Left forelimb (tissue), 1 donor: Measurements from ENCODE around the gene CELA2A.
A peak's percentile ranks its signal among the peaks of the same experiment; 100 is the strongest.
"Not testable (repeated sequence)": the region's sequence is repeated elsewhere in the genome, so short reads cannot be mapped to it uniquely, and the experiment has no call there.

Experiments
- DNase-seq: peaks from one replicate; pipeline ENCODE4 v3.0.0-alpha.2; 2018; ENCODE audit warnings: low spot score

The CELA2A gene

GRCh38 chr1:15425521-15425920, 31.0 kb upstream of the CELA2A start:
- DNase-seq, result no peak

GRCh38 chr1:15425958-15426357, 30.6 kb upstream of the CELA2A start:
- DNase-seq, result no peak

GRCh38 chr1:15426492-15427279, 29.8 kb upstream of the CELA2A start:
- no peak for DNase-seq

DNA sequence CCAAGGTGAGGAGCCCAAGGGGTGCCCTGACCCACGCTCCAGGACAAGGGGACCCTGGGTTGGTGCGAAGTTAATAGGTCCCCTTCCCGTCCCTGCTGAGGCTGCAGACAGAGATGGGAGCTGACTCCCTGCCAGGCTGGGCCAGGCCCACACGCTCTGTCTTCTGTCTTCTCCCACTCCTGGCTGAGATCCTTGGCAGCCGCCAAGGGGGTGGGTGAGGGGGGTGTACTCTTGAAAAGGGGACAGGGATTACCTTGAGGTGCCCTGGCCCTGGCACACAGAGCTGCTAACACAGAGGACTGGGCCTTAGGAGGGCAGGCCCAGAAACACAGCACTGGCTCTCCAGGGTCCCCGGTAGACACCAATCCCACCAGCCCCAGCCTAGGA, 29.3 kb upstream of the CELA2A start:
- no peak for DNase-seq

GRCh38 chr1:15428252-15428651, 28.3 kb upstream of the CELA2A start:
- DNase-seq, result not testable (repeated sequence)

GRCh38 chr1:15428815-15429435, 27.6 kb upstream of the CELA2A start:
- no peak for DNase-seq

GRCh38 chr1:15429701-15430149, 26.8 kb upstream of the CELA2A start:
- DNase-seq, result no peak

DNA sequence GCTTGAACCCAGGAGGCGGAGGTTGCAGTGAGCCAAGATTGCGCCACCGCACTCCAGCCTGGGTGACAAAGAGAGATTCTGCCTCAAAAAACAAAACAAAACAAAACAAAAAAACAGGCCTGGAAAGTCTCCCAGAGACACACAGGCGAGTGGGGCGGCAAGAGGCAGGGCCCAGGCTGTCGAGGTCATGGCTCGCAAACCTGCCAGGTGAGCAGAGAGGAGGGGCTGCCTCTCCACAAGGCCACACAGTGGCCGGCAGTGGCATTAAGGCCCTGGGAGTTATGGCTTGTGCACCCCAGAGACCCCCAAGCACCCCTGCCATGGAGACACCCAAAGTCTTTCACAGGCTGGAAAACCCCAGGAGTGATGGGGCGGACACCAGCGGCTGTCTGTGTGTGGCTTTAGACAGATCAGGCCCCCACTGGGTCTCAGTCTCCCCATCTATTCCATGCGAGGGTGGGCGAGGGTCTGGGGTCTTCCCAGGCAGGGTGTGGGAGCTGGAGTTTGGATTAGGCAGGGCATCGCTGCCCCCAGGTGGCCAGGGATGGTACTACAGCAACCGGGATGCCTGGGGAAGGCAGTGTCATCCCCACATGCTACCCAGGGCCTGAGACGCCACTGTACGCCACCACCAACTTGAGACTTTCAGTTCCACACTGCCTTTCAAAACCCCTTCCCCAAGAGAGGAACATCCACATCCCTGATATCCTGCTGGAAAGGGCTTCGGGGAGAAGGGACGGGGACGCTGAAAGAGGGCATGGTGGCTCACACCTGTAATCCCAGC, 25.6 kb upstream of the CELA2A start:
- DNase-seq, result peak; percentile 85

DNA sequence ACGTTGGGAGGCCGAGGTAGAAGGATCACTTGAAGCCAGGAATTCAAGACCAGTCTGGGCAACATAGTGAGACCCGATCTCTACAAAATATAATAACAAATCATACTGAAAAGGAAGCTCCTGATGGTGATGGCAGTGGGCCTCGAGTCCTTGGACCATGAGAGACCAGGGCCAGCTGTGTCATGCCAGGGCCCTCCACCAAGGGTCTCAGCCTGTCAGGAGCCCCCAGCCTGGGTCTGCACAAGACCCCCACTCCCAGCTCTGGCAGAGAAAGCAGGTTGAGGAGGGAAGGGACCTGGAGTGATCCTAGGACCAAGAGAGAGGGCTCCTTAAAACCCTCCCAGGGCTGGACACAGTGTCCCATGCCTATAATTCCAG, 25.0 kb upstream of the CELA2A start:
- no peak for DNase-seq

- DNase-seq, result no peak
Measured at GRCh38 chr1:15432324-15432723, 24.2 kb upstream of the CELA2A start.

DNA sequence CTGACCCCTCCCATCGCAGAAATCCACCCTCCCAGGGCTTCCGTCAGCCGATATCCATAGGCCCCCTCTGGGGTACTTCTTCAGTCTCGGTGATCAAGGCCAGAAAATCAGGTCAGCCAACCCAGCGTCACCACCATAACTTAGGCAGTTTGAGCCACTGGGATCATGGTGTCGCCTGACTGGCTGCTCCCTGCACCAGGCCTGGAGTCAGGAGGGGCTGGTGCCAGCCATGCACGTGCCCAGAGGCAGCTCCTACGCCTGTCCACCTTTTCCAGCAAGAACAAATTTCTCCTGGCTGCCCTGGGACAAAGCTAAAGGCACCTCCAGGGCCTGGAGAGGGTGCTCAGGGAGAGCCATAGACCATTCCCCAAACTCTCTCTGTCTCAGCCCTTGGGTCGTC, 23.1 kb upstream of the CELA2A start:
- DNase-seq, result no peak

DNA sequence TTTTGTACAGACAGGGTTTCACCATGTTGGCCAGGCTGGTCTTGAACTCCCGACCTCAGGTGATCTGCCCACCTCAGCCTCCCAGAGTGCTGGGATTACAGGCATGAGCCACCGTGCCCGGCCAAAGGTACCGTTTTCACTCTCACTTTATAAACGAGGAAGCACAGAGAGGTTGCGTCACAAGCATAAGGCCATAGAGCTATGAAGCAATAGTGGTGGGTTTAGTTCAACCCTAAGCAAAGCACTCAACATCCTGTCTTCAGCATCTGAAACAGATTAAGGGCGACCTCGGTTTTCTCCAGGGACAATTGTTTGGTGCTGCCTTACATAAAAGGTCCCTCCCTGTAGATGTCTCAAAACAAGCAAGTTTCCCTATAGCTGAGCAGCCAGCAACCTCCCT, 21.8 kb upstream of the CELA2A start:
- not testable (repeated sequence) for DNase-seq

- no peak for DNase-seq
Measured at GRCh38 chr1:15435239-15436077, 21.1 kb upstream of the CELA2A start.

DNA sequence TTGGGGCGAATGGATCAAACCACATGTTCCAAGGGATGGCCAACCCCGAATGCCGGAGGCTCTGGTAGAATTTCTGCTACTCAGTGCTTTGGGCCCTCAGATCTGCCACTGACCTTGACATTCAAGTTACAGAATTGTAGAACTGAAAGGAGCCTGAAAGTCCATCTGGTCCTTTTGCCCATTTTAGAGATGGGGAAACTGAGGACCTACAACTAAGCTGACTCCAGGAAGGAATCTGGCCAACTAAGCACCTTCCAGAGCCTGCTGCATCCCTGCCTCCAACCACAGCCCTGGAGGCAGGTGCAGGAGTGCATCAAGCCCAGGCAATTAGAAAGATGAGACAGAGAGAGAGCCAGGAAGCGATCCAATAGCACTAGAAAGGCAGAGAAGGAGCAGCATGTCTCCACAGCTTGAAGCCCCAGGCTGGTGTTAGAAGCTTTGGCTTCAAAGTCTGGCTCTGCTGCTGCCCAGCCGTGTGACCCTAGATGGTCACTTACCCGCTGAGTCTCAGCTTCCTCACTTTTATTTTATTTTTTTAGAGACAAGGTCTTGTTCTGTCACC, 19.6 kb upstream of the CELA2A start:
- DNase-seq, result no peak

DNA sequence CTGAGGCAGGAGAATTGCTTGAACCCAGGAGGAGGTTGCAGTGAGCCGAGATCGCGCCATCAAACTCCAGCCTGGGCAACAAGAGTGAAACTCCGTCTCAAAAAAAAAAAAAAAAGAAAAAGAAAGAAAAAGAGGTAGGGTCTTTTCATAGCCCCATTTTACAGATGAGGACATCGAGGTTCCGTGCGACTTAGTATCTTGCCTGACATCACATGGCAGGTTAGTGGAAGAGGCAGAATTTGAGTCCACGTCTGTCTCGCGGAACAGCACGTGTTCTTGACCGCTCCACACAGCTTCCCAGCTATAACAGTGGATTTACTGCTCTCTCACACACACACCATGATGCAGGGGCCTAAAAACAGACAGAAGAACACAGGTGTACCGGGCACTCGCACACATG, 17.2 kb upstream of the CELA2A start:
- no peak for DNase-seq

GRCh38 chr1:15440357-15440756, 16.2 kb upstream of the CELA2A start:
- DNase-seq, result no peak

- no peak for DNase-seq
Measured at GRCh38 chr1:15441247-15441646, 15.3 kb upstream of the CELA2A start.

DNA sequence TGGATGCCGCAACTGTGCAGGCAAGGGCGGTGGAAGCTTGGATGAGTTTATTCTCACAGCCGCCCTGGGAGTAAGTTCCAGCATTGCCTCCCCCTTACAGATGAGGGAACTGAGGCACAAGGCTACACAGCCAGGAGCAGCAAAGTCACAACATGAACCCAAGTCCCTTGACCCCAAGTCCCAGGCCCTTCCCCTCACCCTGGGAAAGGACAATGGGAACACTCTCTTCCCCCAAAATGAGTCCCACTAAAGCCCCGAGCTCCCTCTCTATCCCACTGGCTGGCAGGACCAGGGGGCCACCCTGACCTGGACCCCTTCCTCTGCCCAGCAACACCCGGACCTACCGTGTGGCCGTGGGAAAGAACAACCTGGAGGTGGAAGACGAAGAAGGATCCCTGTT, 14.4 kb upstream of the CELA2A start:
- DNase-seq, result no peak

GRCh38 chr1:15442759-15443158, 13.8 kb upstream of the CELA2A start:
- DNase-seq, result no peak

GRCh38 chr1:15443281-15443680, 13.3 kb upstream of the CELA2A start:
- no peak for DNase-seq

GRCh38 chr1:15444468-15445389, 11.8 kb upstream of the CELA2A start:
- DNase-seq, result no peak
